ENCODE results near the gene UBASH3A.
"Not testable (repeated sequence)": the region's sequence is repeated elsewhere in the genome, so short reads cannot be mapped to it uniquely, and the experiment has no call there.

Gene UBASH3A

DNA sequence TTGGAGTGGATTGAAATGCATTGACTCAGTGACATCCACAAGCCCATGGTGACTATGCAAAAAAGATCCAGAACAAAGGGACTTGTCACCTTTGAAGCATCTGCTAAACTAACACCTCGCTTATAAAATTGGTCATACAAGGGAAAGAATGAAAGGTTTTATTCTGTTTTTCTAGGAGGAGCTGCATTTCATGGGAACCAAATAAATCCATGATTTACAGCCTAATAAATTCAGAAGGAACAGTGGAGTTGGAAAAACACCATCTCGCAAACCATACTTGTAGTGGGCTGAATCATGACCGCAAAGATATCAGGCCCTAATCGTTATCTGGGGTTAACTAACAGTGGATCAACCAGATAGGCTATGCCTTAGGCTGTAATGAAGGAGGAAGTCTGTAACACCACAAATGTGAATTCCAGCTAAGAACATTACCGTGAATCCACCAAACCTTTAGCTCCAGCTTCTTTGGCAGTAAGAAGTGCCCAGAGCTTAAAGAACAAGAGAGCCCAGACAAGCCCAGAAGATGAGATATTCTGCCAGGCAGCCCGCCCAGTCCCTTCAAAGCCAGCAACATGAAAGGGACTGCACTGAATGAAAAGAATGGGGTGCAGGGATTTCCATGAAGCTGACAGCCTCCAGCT, 64.9 kb downstream of the UBASH3A start:
- DNase-seq (ENCODE audit: low read depth) = no peak

DNA sequence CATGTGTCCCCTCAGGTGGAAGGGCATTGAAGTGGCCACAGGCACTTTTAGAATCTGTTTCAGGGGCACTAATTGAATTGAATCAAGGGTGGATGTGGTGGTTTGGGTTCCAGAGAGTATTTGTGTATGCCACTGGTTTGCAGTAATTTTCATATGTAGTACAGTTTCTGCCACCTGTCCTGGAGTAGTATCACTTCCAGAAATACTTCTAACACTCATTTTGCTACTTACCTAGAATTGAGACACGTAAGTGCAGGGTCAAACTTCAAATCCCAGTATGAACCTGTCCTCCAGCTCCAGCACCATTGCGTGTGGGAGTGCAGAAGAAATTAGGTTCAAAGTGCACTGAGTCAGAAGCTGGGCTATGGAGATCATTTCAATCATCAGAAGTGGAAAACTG, 65.6 kb downstream of the UBASH3A start:
- no peak for DNase-seq (ENCODE audit: low read depth)

DNA sequence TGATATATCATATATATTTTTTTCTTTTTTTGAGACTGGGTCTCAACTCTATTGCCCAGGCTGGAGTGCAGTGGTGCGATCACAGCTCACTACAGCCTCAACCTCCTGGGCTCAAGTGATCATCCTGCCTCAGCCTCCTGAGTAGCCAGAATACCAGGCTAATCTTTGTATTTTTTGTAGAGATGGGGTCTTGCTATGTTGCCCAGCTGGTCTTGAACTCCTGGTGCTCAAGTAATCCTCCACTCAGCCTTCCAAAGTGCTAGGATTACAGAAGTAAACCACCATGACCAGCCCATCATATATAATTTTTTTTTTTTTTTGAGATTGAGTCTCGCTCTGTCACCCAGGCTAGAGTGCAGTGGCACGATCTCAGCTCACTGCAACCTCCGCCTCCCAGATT, 66.0 kb downstream of the UBASH3A start:
- DNase-seq (ENCODE audit: low read depth) = not testable (repeated sequence)

DNA sequence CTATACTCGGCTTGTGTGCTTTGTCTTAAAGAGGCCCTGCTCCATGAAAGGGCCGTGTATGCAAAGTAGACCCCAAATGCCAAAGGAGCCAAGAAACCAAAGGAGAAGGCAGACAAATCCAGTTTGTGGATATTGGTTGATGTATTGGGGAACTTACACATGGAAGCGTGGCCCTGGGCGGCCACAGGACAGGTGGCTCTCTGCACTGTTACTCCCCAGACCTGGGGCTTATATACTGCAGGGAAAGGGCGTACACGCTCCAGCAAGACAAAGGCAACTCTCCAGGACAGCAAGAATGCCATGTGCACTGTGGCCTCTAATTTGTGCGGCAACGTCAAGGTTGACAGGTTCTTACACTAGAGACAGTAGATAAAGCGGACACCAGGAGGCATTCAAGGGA, 67.5 kb downstream of the UBASH3A start:
- no peak for DNase-seq (ENCODE audit: low read depth)

DNA sequence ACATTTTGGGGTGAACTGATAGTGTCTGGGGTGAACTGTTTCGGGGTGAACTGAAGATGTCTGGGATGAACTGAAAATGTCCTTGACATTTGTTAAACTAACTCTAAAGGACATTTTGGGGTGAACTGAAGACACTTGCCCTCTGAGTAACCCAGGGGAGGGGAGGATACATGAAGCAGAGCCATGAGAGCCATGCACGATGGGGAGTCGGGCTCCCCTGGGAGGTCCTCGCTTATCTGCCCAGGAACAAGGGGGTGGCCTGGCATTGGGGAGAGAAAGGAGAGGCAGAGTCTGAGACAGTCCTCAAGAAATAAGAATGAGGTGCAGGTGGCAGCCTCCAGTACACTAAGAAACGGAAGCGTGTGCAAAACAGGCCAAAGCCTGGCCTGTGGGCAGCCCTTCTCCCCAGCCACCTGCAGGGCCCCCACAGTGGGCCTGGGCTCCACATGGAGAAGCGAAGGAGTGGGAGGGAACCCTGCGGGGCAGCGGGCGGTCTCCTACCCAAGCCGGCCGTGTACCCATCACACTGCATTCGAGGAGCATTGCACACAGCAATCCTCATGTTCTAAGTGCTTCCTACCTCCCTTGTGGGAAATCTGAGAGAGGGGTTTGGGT, 68.1 kb downstream of the UBASH3A start:
- no peak for DNase-seq (ENCODE audit: low read depth)

DNA sequence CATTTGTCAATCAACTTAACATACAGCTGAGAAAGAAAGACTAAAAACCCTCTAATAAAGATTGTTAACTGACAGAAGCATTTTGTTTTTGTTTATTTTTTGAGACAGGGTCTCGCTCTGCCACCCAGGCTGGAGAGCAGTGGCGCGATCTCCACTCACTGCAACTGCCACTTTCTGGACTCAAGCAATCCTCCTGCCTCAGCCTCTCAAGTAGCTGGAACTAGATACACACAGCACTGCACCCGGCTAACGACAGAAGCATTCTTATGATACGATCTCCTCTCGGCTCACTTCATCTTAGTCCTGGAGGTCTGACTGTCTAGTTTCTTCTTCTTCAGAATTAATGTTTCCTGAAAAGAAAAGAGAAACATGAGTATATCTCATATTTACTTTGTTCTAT, 68.8 kb downstream of the UBASH3A start:
- no peak for DNase-seq (ENCODE audit: low read depth)

DNA sequence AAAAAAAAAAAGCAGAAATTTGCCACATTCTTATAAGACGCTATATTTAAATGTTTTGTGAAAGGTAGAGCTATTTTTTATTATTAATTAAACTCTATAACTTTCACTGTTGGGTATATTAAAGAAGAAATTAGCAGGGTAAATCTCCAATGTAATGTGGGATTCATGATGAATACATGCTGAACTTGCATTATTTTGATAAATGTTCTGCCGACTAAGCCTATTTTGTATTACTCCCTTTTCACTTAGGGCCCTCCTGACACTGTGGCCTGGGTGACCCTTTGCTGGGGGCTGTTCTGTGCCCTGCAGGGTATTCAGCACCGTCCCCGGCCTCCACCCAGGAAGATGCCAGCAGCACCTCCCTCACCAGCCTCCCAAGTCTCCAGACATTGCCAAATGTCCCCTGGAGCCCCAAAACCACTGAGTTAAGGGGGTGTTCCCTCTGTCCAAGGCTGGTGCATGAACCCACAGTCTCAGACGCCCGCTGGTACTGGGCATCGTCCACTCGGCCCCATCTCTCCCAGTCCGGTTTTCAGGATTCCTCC, 69.9 kb downstream of the UBASH3A start:
- DNase-seq (ENCODE audit: low read depth) = no peak

DNA sequence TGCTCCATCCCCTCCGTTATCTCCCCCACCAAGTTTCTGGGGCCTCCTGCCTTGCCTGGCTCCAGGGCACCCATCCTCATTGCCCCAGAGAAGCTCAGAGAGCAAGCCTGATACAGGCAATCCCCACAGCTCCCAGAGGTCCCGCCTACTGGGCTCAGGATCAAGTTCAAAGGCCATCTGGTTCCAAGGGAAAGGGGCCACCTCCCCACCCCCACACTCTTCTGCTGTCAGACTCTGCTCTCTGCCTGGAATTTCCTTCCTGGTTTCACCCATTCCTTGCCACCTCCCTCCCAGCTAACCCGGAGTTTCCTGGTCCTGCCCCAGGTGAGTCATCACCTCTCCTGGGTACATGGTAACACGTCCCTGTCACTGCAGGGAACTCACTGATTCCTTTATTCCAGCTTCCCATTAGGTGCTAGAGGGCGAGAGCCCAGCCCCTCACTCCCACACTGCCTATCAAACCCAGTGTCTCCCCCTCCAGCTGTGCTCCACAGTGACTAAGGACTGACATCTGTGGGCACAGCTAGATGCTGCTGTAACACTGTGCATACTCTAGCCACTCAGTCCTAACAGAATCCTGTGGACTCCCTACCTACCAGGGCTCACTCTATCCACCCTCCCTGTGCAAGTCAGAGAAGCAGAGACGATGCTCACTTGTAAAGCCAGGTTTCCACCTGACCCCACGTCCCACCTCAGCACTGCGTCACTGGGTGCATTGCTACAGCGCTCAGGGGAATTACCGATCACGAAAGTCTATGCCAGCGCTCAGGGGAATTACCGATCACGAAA, 70.5 kb downstream of the UBASH3A start:
- DNase-seq (ENCODE audit: low read depth) = no peak

DNA sequence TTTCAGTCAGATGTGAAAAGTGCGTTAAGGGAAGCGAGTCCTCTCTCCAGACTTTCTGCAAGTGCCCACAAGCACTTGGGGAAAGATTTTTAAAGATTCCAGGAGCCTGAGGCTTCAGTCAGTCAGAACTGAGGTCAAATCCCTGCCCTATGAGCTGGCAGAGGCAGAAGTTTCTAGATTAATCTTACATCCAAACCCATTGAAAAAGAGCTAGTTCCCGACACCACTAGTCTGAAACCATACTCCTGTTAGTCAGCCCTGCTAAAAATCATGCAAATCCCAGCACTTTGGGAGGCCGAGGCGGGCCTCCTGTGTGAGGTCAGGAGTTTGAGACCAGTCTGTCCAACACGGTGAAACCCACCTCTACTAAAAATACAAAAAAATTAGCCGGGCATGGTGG, 71.3 kb downstream of the UBASH3A start:
- DNase-seq (ENCODE audit: low read depth) = no peak

DNA sequence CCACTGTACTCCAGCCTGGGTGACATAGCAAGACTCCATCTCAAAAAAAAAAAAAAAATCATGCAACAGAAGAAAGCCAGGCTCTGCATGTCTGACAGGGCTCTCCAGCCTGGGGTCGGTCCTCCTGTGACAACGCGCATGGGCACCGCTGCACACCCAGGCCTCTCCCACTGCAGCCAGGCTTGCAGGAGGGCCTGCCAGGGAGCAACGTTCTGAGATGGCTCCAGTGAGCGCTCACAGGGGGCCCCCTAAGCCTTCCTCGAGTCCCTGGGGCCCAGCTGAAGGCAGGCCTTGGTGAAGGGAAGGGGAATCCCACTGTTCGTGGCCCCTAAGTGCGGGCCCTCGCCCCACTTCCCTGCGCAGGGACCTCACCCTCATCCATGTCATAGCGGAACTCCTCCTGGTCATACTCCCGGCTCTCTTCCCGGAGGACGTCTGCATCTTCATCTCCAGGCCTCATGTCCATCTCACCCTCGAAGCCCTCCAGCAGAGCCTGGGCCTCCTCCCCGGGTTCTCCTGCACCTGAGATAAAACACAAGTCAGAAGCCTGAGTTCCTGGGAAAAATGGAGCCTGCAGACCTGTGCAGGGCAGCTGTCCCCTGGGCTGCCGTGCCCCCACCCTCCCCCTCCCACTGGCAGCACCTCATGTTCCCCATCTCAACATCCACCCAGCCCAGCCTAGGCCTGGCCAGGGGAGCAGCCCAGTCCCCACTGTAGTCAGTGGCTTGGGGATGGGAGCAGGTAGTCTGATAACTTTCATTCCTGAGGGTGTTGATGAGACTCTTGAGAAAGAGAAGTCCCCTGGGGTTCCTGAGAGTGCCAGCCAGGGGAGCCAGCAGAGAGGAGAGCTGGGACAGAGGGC, 72.1 kb downstream of the UBASH3A start:
- no peak for DNase-seq (ENCODE audit: low read depth)

DNA sequence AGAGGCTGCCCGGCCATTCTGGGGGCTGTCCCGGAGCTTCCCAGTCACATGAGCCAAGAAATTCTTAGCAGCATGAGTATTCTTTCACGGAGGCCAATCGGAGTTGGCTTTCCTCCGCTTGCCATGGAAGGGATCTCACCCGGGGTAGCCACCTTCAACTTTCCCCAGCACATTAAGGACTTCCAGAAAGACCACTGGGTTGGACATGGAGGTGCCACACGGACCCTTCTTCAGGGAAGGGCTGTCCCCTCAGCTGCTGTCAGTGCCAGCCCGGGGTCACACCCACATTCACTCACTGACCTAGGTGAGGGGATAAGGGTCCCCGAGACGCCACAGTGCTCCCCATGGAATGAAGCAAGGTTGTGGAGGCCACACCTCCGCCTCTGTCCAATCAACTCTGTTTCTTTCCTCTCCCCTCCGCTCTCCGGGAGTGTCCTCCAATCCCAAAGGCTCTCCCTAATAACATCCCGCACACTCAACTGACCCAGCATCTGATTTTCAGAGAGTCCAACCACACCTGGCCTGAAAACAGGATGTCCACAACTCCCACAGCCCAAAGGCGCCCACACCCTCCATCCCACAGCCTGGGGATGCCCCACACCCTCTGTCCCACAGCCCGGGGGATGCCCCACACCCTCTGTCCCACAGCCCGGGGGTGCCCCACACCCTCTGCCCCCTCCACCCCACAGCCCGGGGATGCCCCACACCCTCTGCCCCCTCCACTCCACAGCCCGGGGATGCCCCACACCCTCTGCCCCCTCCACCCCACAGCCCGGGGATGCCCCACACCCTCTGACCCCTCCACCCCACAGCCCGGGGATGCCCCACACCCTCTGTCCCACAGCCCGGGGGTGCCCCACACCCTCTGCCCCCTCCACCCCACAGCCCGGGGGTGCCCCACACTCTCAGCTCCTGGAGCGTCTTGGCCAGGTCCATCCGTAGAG, 73.0 kb downstream of the UBASH3A start:
- DNase-seq (ENCODE audit: low read depth) = no peak

DNA sequence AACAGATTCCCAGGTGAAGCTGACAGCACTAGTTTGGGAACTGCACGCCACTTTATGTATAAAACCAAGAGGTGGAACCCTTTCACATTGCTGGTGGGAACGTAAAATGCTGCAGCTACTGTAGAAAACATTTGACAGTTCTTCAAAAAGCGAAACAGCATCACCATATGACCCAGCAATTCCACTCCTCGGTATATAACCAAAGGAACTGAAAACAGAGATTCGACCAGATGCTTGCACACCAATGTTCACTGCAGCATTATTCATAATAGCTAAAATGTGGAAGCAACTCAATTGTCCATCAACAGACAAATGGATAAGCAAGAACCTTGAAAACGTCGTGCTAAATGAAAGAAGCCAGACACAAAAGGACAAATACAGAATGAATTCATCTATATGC, 74.8 kb downstream of the UBASH3A start:
- no peak for DNase-seq (ENCODE audit: low read depth)

DNA sequence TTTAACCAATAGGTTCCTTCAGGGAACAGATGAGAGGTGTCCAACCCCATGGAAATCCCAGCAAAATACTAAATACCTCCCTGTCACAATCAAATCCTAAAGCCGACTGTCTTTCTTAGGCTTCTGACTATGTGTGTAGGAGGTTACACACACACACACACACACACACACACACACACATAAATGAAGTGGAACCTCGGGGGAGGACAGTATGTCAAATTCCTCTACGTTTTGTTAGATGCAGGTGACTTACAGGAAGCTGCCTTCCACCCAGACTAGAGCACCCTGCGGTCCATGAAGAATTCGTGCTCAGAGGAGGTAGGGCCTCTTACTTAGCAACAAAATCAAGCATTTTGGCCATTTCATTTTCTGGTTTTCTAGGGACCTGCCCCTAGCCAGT, 75.9 kb downstream of the UBASH3A start:
- no peak for DNase-seq (ENCODE audit: low read depth)

DNA sequence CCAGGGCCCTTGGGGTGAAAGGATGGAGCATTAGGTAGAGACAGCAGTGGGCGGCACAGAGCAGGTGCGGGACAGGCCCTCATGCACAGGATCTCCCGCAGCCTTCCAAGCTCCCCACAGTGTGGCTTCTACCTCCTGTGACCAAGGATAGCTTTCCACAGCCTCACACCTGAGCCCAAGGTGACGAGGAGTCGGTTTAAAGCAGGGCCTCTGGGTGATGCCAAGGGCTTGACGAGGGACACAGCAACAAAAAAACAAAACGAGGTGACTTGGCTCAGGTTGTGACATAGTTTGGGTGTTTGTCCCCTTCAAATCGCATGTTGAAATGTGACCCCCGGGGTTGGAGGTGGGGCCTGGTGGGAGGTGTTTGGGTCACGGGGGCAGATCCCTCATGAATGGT, 77.0 kb downstream of the UBASH3A start:
- DNase-seq (ENCODE audit: low read depth) = no peak

DNA sequence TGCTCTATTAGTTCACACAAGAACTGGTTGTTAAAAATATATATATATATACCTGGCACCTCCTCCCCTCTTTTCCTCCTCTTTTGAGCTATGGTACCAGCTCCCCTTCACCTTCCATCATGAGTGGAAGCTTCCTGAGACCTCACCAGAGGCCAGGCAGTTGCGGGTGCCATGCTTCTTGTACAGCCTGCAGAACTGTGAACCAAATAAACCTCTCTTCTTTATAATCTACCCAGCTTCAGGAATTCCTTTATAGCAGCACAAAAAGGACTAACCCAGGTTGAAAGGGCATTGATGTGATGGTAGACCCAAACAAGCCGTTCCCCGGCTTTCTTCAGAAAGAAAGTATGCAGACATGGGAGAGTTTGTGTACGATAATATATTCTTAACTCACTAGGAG, 77.5 kb downstream of the UBASH3A start:
- no peak for DNase-seq (ENCODE audit: low read depth)

DNA sequence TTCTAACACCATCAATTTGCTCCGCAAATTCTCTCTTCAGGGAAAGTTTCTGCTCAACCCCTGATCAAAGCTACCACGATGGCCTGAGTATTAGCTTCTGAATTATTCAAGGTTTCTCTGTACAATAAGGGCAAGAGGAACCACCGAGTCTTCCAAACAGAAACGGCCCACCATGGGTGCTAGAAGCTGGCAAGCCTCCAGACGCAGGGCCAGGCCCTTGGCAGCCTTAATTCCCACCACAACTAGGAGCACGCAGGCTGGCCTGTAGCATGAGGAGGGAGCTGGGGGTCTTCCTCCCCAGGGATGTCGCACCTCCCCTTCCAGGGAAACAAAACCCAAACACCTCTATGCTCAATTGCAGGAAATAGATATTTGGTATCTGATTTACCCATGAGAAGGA, 81.3 kb downstream of the UBASH3A start:
- DNase-seq (ENCODE audit: low read depth) = no peak

DNA sequence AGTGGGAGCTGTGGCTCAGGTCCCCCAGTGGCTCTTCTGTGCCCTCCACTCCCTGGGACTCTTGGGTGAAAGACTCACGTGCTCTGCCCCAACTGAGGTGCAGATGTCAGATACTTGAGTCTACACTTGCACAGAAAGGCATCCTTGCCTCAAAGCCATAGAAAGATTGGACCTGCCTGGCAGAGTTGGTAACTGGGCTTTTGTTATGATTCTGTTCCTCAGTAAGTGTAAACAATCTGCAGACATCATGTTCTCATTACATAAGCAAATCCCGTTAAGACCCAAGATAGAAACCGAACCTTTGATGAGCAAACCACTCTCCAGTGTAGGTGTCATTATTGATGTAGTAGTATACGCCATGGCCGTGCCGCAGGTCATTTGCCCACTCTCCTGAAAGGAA, 82.4 kb downstream of the UBASH3A start:
- DNase-seq (ENCODE audit: low read depth) = no peak

DNA sequence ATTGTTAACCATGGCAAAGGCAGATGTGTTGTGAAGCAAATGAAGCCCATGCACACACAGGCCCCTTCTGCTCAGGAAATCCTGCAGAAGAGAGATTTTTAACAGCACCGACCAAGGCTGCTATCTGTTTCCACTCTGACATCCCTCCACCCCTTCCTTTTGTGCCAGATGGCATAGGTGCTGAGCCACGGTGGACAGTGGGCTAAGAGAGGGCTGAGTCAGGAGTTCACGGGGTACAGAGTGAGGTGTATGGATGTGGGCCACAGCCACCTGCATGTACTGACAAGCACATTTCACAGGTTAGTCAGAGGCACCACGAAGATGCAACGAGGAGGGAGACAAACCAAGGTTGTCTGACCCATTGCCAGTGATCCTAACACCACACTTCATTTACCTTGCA, 82.8 kb downstream of the UBASH3A start:
- no peak for DNase-seq (ENCODE audit: low read depth)

DNA sequence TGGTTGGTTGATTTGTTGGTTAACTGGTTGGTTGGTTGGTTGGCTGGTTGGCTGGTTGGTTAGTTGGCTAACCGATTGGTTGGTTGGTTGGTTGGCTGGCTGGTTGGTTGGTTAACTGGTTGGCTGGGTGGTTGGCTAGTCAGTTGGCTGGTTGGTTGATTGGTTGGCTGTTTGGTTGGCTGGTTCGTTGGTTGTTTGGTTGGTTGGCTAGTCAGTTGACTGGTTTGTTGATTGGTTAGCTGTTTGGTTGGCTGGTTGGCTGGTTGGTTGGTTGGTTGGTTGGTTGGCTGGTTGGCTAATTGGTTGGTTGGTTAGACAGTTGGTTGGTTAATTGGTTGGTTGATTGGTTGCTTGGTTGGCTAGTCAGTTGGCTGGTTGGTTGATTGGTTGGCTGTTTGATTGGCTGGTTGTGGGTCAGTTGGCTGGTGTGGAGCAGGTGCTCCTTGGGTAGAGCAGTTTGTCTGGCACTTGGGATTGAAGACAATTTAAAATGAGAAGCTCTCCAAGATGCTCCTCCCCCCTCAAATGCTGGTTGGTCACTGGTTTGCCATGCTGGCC, 85.4 kb downstream of the UBASH3A start:
- no peak for DNase-seq (ENCODE audit: low read depth)

DNA sequence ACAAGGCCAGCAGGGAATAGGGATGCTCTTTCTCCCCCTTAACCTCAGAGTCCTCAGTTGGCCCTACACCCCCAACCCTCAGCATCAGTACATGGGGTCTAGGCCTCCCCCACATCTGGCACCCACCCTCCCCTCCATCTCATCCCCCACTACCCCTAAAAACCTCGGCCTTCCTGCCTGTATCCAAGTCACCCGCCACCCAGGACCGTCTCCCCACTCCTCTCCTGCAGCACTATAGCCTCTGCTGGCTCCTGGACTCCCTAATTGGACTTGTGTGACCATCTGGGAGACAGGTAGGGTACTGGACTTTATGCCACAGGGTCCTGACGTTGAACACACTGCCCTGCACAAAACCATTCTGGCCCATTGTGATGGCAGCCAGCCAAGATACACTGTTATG, 86.3 kb downstream of the UBASH3A start:
- no peak for DNase-seq (ENCODE audit: low read depth)

DNA sequence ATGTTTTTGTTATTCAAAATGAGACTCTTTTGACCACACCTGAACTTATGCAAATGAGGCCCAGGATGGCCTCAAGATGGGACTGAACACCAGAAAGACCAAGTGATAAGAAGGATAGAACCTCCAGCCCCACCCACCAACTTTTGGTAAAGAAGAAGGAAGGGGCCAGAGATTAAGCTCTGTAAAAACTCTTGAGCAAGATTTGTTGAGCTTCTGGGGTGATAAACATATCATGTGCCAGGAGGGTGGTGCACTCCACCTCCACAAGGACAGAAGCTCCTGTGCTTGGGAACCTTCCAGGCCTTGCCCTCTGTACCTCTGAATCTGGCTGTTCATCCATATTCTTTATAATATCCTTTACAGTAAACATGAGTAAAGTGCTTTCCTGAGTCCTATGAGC, 87.0 kb downstream of the UBASH3A start:
- no peak for DNase-seq (ENCODE audit: low read depth)

Data from iris pigment epithelial cell (primary cell).